Sigmoid colon (tissue), 7 donors: ENCODE measurements around the gene SIN3B. TPM values are rescaled to one million over a fixed set of nuclear protein-coding genes. Genes with fewer than 3 reads are reported as not detected.
"Not testable (repeated sequence)": the region's sequence is repeated elsewhere in the genome, so short reads cannot be mapped to it uniquely, and the experiment has no call there.

ENCODE experiments used
- DNase-seq: peaks from one replicate; pipeline ENCODE4 v3.0.0-alpha.2; 2019
- H3K27ac ChIP-seq, 4 donors: fragments of 200-600 bp; sonication (generic); one replicate each; pipeline ENCODE4 v1.5.1; 2016 to 2019; ENCODE audit warnings: mild to moderate bottlenecking in 1 of 4
- H3K27me3 ChIP-seq, 3 donors: fragments of 200-600 bp; sonication (generic); one replicate each; pipeline ENCODE4 v1.5.1; 2019; ENCODE audit warnings: mild to moderate bottlenecking in 1 of 3
- H3K36me3 ChIP-seq, 4 donors: fragments of 200-600 bp; sonication (generic); one replicate each; pipeline ENCODE4 v1.5.1; 2016 to 2019
- H3K4me1 ChIP-seq, 4 donors: fragments of 200-600 bp; sonication (generic); one replicate each; pipeline ENCODE4 v1.5.1; 2017 to 2019
- H3K4me3 ChIP-seq, 4 donors: fragments of 200-600 bp; sonication (generic); one replicate each; pipeline ENCODE4 v1.5.1; 2017 to 2019; ENCODE audit warnings: mild to moderate bottlenecking in 2 of 4, moderate library complexity in 1 of 4
- H3K9me3 ChIP-seq, 4 donors: fragments of 200-600 bp in 3 of 4; sonication (generic) in 3 of 4; one replicate each; pipeline versions ENCODE4 v1.5.1 to v1.6.1; 2013 to 2019
- CTCF ChIP-seq, 4 experiments: fragments of 450-650 bp in 3 of 4; fragments of 200-600 bp in 1 of 4; IDR thresholded peaks; one replicate each; pipeline ENCODE4 v1.5.1; 2016 to 2019; ENCODE audit warnings: antibody characterized with exemption in 4 of 4, mild to moderate bottlenecking in 3 of 4, moderate library complexity in 2 of 4
- EP300 ChIP-seq, 4 donors: sonication (generic); formaldehyde crosslinking; IDR thresholded peaks; one replicate each; pipeline ENCODE4 v1.6.1; 2017; ENCODE audit warnings: antibody characterized with exemption in 4 of 4
- POLR2A ChIP-seq, 2 donors: fragments of 450-650 bp; IDR thresholded peaks; one replicate each; pipeline ENCODE4 v1.6.1; 2016; ENCODE audit warnings: antibody characterized with exemption in 2 of 2, mild to moderate bottlenecking in 2 of 2, moderate library complexity in 2 of 2
- POLR2AphosphoS5 ChIP-seq, 4 donors: sonication (generic); formaldehyde crosslinking; IDR thresholded peaks; one replicate each; pipeline ENCODE4 v1.6.1; 2017; ENCODE audit warnings: antibody characterized with exemption in 4 of 4
- WGBS, 2 donors: extraction: QIAGEN DNeasy Blood & Tissue Kit; methylation state at CpG; one replicate each; pipeline ENCODE4 v1.1.7; 2013; 5-methylcytosine and 5-hydroxymethylcytosine counted together
- intact Hi-C: fragments of 100-400 bp; cut with DNase I; formaldehyde crosslinking; loops from one replicate; pipeline ENCODE4 v1.15.1; 2023
- polyA plus RNA-seq, 3 donors: library from polyadenylated mRNA; stranded (reverse); fragments of 200-250 nt; gene quantifications; one replicate each; pipeline ENCODE4 v1.2.3, GENCODE V29; 2013
- total RNA-seq, 4 donors: library from RNA; depleted of rRNA; stranded (reverse); fragments of >200 nt; gene quantifications; one replicate each; pipeline ENCODE4 v1.1.0, GENCODE V29; 2016
- donor health status: healthy with polysubstance abuse.
- donor health status: Bipolar disorder and iron deficiency.
- donor health status: healthy.

The SIN3B gene
- total and polyA plus RNA-seq, 7 donors: 5.1 to 67.3 (median 24.7) TPM

- 93 to 97% methylated on average over 1 of the region's 1 CpG for WGBS, 2 donors
- peaks cover 39 to 82% (median 71%) of the 10 kb centered on the region in 4 donors for H3K36me3 ChIP-seq
Observed at GRCh38 chr19:16874250-16874977, 45.2 kb downstream of the SIN3B start.

GRCh38 chr19:16874978-16875299, 45.7 kb downstream of the SIN3B start:
- DNase-seq, intact Hi-C loops, H3K27me3 ChIP-seq, H3K9me3 ChIP-seq, H3K4me1 ChIP-seq, H3K4me3 ChIP-seq, H3K27ac ChIP-seq: not testable (repeated sequence)
- H3K36me3 ChIP-seq: peaks cover 33 to 82% (median 71%) of the 10 kb centered on the region in 4 donors

More at GRCh38 chr19:16874250-16874977, 45.2 kb downstream of the SIN3B start:
- H3K4me1 ChIP-seq: no peaks in the 10 kb centered on the region
- TF ChIP-seq POLR2A (IDR thresholded peaks at IDR 0.05) (no peak), POLR2AphosphoS5 (IDR thresholded peaks at IDR 0.05) (no peak), EP300 (IDR thresholded peaks at IDR 0.05) (no peak), CTCF (IDR thresholded peaks at IDR 0.05) (no peak)
- DNase-seq: no peak
- H3K4me3 ChIP-seq: no peak overlapping the region
- no peaks in the 10 kb centered on the region for H3K27me3 ChIP-seq
- intact Hi-C loops: no loop called here
- no peaks in the 10 kb centered on the region for H3K9me3 ChIP-seq
- H3K27ac ChIP-seq: no peak overlapping the region

GRCh38 chr19:16875584-16876555, 46.7 kb downstream of the SIN3B start:
- Histone ChIP-seq H3K9me3 (no peaks in the 10 kb centered on the region), H3K36me3 (peaks cover 32 to 79% (median 68%) of the 10 kb centered on the region in 4 donors), H3K4me3 (no peak overlapping the region), H3K27me3 (no peaks in the 10 kb centered on the region), H3K27ac (no peak overlapping the region), H3K4me1 (no peaks in the 10 kb centered on the region)
- TF ChIP-seq CTCF (IDR thresholded peaks at IDR 0.05): no peak
- no peak for TF ChIP-seq POLR2A (IDR thresholded peaks at IDR 0.05)
- no peak for TF ChIP-seq POLR2AphosphoS5 (IDR thresholded peaks at IDR 0.05)
- no peak for TF ChIP-seq EP300 (IDR thresholded peaks at IDR 0.05)
- no peak for DNase-seq
- intact Hi-C loops: no loop called here
- 94 to 97% methylated on average over 39 of the region's 39 CpGs for WGBS, 2 donors

GRCh38 chr19:16876904-16877361, 47.7 kb downstream of the SIN3B start:
- whole genome bisulfite sequencing, 2 donors: 65 to 86% methylated on average over 12 of the region's 12 CpGs
- Histone ChIP-seq H3K27ac (no peak overlapping the region), H3K4me1 (no peaks in the 10 kb centered on the region), H3K36me3 (peaks cover 29 to 68% (median 58%) of the 10 kb centered on the region in 4 donors), H3K27me3 (no peaks in the 10 kb centered on the region), H3K4me3 (no peak overlapping the region), H3K9me3 (peaks cover 0 to 4% (median under 1%) of the 10 kb centered on the region in 4 donors)
- no peak for TF ChIP-seq POLR2A (IDR thresholded peaks at IDR 0.05)
- TF ChIP-seq CTCF (IDR thresholded peaks at IDR 0.05): no peak
- peak in 1 of 4 donors; percentile 19 for TF ChIP-seq POLR2AphosphoS5 (IDR thresholded peaks at IDR 0.05)
- TF ChIP-seq EP300 (IDR thresholded peaks at IDR 0.05): no peak
- intact Hi-C loops: no loop called here
- no peak for DNase-seq

GRCh38 chr19:16877581-16877980, 48.4 kb downstream of the SIN3B start:
- Histone ChIP-seq H3K27ac (no peak overlapping the region), H3K9me3 (peaks cover 0 to 10% (median 5%) of the 10 kb centered on the region in 4 donors), H3K36me3 (peaks cover 29 to 62% (median 52%) of the 10 kb centered on the region in 4 donors), H3K27me3 (no peaks in the 10 kb centered on the region), H3K4me1 (no peaks in the 10 kb centered on the region), H3K4me3 (no peak overlapping the region)
- intact Hi-C loops: no loop called here
- DNase-seq: no peak
- no peak for TF ChIP-seq EP300 (IDR thresholded peaks at IDR 0.05)
- TF ChIP-seq POLR2AphosphoS5 (IDR thresholded peaks at IDR 0.05): no peak
- TF ChIP-seq POLR2A (IDR thresholded peaks at IDR 0.05): no peak
- 90 to 91% methylated on average over 11 of the region's 11 CpGs for WGBS, 2 donors
